ENCODE data around the gene KRT33A.

Gene KRT33A

DNA sequence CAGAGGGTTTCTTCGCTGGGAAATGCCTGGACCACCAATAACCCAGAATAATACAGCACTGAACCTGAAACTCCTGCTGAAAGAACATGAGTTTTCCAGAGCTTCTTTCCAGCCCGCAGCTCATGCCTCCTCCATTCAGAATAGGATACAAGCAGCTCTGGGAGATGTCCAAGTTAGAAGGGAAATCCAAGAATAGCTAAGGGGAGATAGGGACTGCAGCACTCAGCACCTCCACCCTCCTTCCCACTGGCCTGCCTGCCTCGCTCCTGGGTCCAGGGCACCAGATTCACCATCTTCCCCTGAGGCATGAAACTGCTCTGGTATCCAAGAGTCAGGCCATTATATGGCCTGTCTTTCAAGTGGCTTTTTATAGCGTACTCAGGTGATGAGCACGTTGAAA, 42.7 kb upstream of the KRT33A start:
- DNase-seq (ENCODE audit: low read depth in 2 of 2) = peak in 1 of 2 donors; percentile 59
- no peak overlapping the region for H3K4me3 ChIP-seq (replicated peaks in 1 of 2; ENCODE audit: low read depth in 2 of 2, low read length in 2 of 2)
- TF ChIP-seq, protein P1, sequence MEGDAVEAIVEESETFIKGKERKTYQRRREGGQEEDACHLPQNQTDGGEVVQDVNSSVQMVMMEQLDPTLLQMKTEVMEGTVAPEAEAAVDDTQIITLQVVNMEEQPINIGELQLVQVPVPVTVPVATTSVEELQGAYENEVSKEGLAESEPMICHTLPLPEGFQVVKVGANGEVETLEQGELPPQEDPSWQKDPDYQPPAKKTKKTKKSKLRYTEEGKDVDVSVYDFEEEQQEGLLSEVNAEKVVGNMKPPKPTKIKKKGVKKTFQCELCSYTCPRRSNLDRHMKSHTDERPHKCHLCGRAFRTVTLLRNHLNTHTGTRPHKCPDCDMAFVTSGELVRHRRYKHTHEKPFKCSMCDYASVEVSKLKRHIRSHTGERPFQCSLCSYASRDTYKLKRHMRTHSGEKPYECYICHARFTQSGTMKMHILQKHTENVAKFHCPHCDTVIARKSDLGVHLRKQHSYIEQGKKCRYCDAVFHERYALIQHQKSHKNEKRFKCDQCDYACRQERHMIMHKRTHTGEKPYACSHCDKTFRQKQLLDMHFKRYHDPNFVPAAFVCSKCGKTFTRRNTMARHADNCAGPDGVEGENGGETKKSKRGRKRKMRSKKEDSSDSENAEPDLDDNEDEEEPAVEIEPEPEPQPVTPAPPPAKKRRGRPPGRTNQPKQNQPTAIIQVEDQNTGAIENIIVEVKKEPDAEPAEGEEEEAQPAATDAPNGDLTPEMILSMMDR (IDR thresholded peaks at IDR 0.05; ENCODE audit: low read depth, low read length) = no peak

DNA sequence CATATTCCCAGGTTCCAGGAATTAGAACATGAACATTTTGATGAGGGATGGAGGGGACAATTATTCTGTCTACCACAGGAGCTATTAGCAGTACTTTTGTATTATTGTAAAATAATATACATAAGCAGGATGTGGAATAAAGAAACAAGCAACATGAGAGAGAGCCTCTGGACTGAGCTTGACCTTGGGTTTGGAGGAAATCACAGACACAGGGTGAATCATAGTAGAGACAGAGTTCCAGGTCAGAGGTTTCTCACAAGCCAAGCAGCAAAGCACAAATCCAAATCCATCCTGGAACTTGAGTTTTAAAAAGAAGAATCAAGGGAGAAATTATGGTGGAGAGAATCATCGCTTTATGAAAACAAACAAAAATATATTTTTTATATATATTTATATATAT, 41.6 kb upstream of the KRT33A start:
- DNase-seq (ENCODE audit: low read depth in 2 of 2) = peak in 1 of 2 donors; percentile 50
- no peak overlapping the region for H3K4me3 ChIP-seq (replicated peaks in 1 of 2; ENCODE audit: low read depth in 2 of 2, low read length in 2 of 2)
- TF ChIP-seq, protein P1 (IDR thresholded peaks at IDR 0.05; ENCODE audit: low read depth, low read length) = no peak

DNA sequence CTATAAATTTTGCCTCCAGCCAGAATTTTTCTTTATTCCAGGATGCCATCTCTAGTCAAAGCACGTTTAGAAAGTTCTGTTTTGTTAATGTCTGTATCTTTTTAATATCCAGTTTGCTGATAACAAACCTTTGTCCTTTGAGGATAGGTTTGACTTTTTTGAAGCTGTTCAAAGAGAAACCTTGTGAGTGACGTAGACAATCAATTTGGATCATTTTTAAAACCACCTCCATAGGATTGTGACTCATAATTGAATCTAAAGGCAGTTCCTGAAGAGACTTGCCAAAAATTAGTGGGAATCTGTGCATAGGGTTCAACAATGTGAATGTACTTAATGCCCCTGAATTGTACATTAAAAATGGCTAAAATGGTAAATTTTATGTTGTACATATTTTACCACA, 40.9 kb upstream of the KRT33A start:
- no peak for DNase-seq (ENCODE audit: low read depth in 2 of 2)

DNA sequence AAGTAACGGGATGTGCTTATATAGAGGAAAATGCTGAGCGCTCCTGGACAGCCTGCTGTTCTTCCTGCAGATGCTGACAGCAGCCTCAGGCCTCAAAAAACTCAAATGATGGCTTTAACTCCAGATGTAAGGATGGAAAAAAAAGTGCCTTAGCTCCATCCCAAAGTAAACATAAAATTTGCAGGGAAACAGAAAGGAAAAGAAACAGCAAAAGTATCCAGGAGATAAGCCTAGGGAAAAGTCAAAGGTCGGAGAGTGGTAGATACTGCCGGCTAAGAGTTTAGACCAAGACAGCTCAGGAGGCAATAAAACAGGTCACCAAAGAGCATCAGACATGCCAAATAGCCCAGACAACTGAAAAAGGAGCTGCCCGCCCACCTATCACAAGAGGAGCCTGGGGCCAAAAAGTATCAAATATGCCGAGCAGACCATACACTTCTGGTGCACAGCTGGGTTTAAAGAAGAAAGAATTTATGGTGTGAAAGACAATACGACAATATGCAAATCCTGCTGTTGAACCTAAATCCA, 39.8 kb upstream of the KRT33A start:
- no peak overlapping the region for H3K4me3 ChIP-seq (replicated peaks in 1 of 2; ENCODE audit: low read depth in 2 of 2, low read length in 2 of 2)
- TF ChIP-seq, protein P1 (IDR thresholded peaks at IDR 0.05; ENCODE audit: low read depth, low read length) = no peak
- no peak for DNase-seq (ENCODE audit: low read depth in 2 of 2)

More for the DNA sequence above, 40.9 kb upstream of the KRT33A start:
- no peak overlapping the region for H3K4me3 ChIP-seq (replicated peaks in 1 of 2; ENCODE audit: low read depth in 2 of 2, low read length in 2 of 2)
- TF ChIP-seq, protein P1 (IDR thresholded peaks at IDR 0.05; ENCODE audit: low read depth, low read length) = no peak

DNA sequence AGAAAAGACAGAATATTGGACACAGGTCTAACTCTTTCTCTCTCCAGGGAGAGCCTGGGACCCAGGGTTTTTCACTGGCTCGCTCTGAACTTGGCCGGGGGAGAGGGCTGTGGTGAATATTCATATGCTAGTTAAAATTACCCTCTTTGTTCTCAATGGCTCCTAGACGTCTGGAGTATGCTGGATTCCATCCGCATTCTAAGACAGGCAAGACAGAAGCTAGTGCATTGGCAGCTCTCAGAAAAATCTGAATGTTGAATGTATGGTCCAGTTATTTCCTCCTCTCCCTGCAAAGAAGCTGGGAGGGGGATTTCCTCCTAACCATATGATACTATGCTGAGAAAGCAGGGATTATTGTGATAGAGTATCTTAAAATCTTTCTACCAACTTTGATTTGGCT, 37.0 kb upstream of the KRT33A start:
- no peak overlapping the region for H3K4me3 ChIP-seq (replicated peaks in 1 of 2; ENCODE audit: low read depth in 2 of 2, low read length in 2 of 2)
- TF ChIP-seq, protein P1 (IDR thresholded peaks at IDR 0.05; ENCODE audit: low read depth, low read length) = no peak
- DNase-seq (ENCODE audit: low read depth in 2 of 2) = no peak

DNA sequence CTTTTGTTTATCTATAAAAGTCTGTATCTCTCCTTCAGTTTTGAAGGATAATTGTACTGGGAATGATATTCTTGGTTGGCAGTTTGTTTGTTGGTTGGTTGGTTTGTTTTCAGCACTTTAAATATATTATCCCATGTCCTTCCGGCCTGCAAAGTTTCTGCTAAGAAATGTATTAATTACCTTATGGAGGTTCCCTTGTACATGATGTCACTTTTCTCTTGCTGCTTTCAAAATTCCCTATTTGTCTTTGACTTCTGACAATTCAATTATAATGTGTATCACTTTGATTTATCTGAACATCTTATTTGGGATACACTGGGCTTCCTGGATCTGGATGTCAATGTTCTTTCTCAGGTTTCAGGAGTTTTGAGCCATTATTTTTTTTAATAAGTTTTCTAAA, 35.6 kb upstream of the KRT33A start:
- TF ChIP-seq, protein P1 (IDR thresholded peaks at IDR 0.05; ENCODE audit: low read depth, low read length) = no peak
- no peak overlapping the region for H3K4me3 ChIP-seq (replicated peaks in 1 of 2; ENCODE audit: low read depth in 2 of 2, low read length in 2 of 2)
- no peak for DNase-seq (ENCODE audit: low read depth in 2 of 2)

DNA sequence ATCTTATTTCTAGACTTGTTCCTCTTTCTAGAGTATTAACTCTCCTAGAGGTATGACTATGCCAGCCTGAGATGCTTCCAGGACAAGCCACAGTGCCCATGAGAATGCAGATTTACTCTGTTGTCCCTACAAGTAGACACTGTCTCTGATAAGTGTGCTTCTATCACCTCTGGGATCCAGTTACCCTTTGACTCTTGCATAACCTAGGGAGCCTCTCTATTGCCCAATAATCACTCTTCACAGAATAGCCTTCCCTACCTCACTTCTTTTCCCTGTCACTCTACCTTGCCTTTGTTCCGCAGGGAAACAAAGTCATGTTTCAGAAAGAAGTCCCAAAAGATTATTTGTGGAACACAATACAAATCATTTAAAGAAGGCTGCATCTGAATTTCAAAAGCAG, 33.1 kb upstream of the KRT33A start:
- DNase-seq (ENCODE audit: low read depth in 2 of 2) = no peak
- no peak overlapping the region for H3K4me3 ChIP-seq (replicated peaks in 1 of 2; ENCODE audit: low read depth in 2 of 2, low read length in 2 of 2)
- TF ChIP-seq, protein P1 (IDR thresholded peaks at IDR 0.05; ENCODE audit: low read depth, low read length) = no peak

Data from cardiac fibroblast (primary cell).